ENCODE measurements around the gene SOBP.

The SOBP gene

GRCh38 chr6:107636486-107636885 lies 146.6 kb downstream of the SOBP start:
- DNase-seq (ENCODE audit: low read depth in 2 of 3, low spot score in 2 of 3): no peak

GRCh38 chr6:107637316-107638315 lies 147.7 kb downstream of the SOBP start:
- no peak for DNase-seq (ENCODE audit: low read depth in 2 of 3, low spot score in 2 of 3)

- no peak for DNase-seq (ENCODE audit: low read depth in 2 of 3, low spot score in 2 of 3)
Observed at GRCh38 chr6:107638493-107638892, 148.6 kb downstream of the SOBP start.

GRCh38 chr6:107639511-107639910 lies 149.6 kb downstream of the SOBP start:
- no peak for DNase-seq (ENCODE audit: low read depth in 2 of 3, low spot score in 2 of 3)

GRCh38 chr6:107641071-107641470 lies 151.2 kb downstream of the SOBP start:
- no peak for DNase-seq (ENCODE audit: low read depth in 2 of 3, low spot score in 2 of 3)

GRCh38 chr6:107641500-107641941 lies 151.6 kb downstream of the SOBP start:
- no peak for DNase-seq (ENCODE audit: low read depth in 2 of 3, low spot score in 2 of 3)

GRCh38 chr6:107642095-107642860 lies 152.4 kb downstream of the SOBP start:
- DNase-seq (ENCODE audit: low read depth in 2 of 3, low spot score in 2 of 3): no peak

GRCh38 chr6:107642861-107643328 lies 153.0 kb downstream of the SOBP start:
- DNase-seq (ENCODE audit: low read depth in 2 of 3, low spot score in 2 of 3): no peak

GRCh38 chr6:107644513-107644912 lies 154.6 kb downstream of the SOBP start:
- DNase-seq (ENCODE audit: low read depth in 2 of 3, low spot score in 2 of 3): no peak

GRCh38 chr6:107645740-107646139 lies 155.8 kb downstream of the SOBP start:
- DNase-seq (ENCODE audit: low read depth in 2 of 3, low spot score in 2 of 3): no peak

- no peak for DNase-seq (ENCODE audit: low read depth in 2 of 3, low spot score in 2 of 3)
Observed at GRCh38 chr6:107646176-107646575, 156.3 kb downstream of the SOBP start.

GRCh38 chr6:107646776-107647438 lies 157.0 kb downstream of the SOBP start:
- no peak for DNase-seq (ENCODE audit: low read depth in 2 of 3, low spot score in 2 of 3)

GRCh38 chr6:107647439-107647948 lies 157.6 kb downstream of the SOBP start:
- no peak for DNase-seq (ENCODE audit: low read depth in 2 of 3, low spot score in 2 of 3)

- DNase-seq (ENCODE audit: low read depth in 2 of 3, low spot score in 2 of 3): no peak
Observed at GRCh38 chr6:107648983-107649382, 159.1 kb downstream of the SOBP start.

- DNase-seq (ENCODE audit: low read depth in 2 of 3, low spot score in 2 of 3): no peak
Observed at GRCh38 chr6:107652526-107653182, 162.7 kb downstream of the SOBP start.

GRCh38 chr6:107653183-107653580 lies 163.3 kb downstream of the SOBP start:
- DNase-seq (ENCODE audit: low read depth in 2 of 3, low spot score in 2 of 3): no peak

GRCh38 chr6:107653861-107654394 lies 164.0 kb downstream of the SOBP start:
- no peak for DNase-seq (ENCODE audit: low read depth in 2 of 3, low spot score in 2 of 3)

- DNase-seq (ENCODE audit: low read depth in 2 of 3, low spot score in 2 of 3): no peak
Observed at GRCh38 chr6:107654764-107655163, 164.8 kb downstream of the SOBP start.

- no peak for DNase-seq (ENCODE audit: low read depth in 2 of 3, low spot score in 2 of 3)
Observed at GRCh38 chr6:107655245-107655644, 165.3 kb downstream of the SOBP start.

- DNase-seq (ENCODE audit: low read depth in 2 of 3, low spot score in 2 of 3): no peak
Observed at GRCh38 chr6:107655864-107656263, 165.9 kb downstream of the SOBP start.

Measured in activated CD8-positive, alpha-beta memory T cell treated with anti-CD3 and anti-CD28 coated beads for 48 hours (primary cell).